Activated T-helper 1 cell treated with anti-CD3 and anti-CD28 coated beads, Interleukin-12 subunit alpha, Interleukin-12 subunit beta, Interleukin-2, Interleukin-4 antibody, amounts not matched to agents 30 ng/mL and 10 ng/mL and 1 ng/mL, durations not matched to agents 14 hours and 24 hours and 36 hours (primary cell): Measurements from ENCODE around the gene CTIF. TPM values are rescaled to one million over a fixed set of nuclear protein-coding genes. Genes with fewer than 3 reads are reported as not detected.
"Not testable (repeated sequence)": the region's sequence is repeated elsewhere in the genome, so short reads cannot be mapped to it uniquely, and the experiment has no call there.

Experiments
- DNase-seq: peaks from one replicate; pipeline ENCODE4 v3.0.0; 2021; ENCODE audit warnings: low spot score
- H3K27ac Mint-ChIP-seq: one replicate; pipeline ENCODE4 v1.8.0; 2021; ENCODE audit warnings: mild to moderate bottlenecking, mixed read lengths
- H3K27me3 Mint-ChIP-seq: one replicate; pipeline ENCODE4 v1.8.0; 2022; ENCODE audit warnings: mild to moderate bottlenecking, moderate library complexity, mixed read lengths; ENCODE audit not compliant: insufficient read depth
- H3K36me3 Mint-ChIP-seq: one replicate; pipeline ENCODE4 v1.8.0; 2021; ENCODE audit warnings: low read depth, mixed read lengths
- H3K4me1 Mint-ChIP-seq: one replicate; pipeline ENCODE4 v1.8.0; 2021; ENCODE audit warnings: low read depth, mixed read lengths
- H3K4me3 Mint-ChIP-seq: one replicate; pipeline ENCODE4 v1.8.0; 2021; ENCODE audit warnings: mild to moderate bottlenecking, moderate library complexity, mixed read lengths
- H3K9me3 Mint-ChIP-seq: one replicate; pipeline ENCODE4 v1.8.0; 2021; ENCODE audit warnings: mixed read lengths
- intact Hi-C: fragments of 100-400 bp; cut with micrococcal nuclease; formaldehyde crosslinking; loops from one replicate; pipeline ENCODE4 v1.15.1; 2024
- total RNA-seq: library from RNA; stranded (reverse); gene quantifications from 2 replicates; pipeline ENCODE4 v1.2.3, GENCODE V29; 2022

The CTIF gene
- total RNA-seq, 1 donor from 2014 or later = 7.2 TPM

DNA sequence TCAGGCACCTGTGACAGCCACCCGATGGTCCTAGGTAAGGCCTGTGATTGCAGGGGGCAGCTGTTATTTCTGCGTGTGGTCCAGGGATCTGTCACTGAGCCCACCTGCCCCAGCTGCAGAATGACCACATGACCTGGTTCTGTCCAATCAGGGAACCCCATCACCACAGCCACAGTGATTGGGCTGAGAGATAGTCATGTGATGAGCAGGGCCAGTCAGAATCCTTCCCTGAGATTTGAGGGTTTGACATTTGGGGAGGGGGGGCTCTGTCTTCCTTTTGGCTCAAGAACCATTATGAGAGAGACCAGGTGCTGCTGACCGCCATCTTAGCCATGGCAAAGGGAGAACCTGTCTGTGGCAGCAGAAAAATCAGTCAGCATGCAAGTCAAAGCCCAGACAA lies 264.7 kb downstream of the CTIF start:
- Mint-ChIP-seq H3K9me3 (no peaks in the 10 kb centered on the region), H3K4me3 (no peak overlapping the region), H3K4me1 (peaks cover 83% of the 10 kb centered on the region), H3K27ac (peak overlapping the region; percentile 67), H3K36me3 (peaks cover 6% of the 10 kb centered on the region), H3K27me3 (no peaks in the 10 kb centered on the region)
- no peak for DNase-seq
- intact Hi-C loops = loop anchor here (5.0 kb wide), 1 partner anchor 369 kb away; no protein-coding TSS in a partner anchor

DNA sequence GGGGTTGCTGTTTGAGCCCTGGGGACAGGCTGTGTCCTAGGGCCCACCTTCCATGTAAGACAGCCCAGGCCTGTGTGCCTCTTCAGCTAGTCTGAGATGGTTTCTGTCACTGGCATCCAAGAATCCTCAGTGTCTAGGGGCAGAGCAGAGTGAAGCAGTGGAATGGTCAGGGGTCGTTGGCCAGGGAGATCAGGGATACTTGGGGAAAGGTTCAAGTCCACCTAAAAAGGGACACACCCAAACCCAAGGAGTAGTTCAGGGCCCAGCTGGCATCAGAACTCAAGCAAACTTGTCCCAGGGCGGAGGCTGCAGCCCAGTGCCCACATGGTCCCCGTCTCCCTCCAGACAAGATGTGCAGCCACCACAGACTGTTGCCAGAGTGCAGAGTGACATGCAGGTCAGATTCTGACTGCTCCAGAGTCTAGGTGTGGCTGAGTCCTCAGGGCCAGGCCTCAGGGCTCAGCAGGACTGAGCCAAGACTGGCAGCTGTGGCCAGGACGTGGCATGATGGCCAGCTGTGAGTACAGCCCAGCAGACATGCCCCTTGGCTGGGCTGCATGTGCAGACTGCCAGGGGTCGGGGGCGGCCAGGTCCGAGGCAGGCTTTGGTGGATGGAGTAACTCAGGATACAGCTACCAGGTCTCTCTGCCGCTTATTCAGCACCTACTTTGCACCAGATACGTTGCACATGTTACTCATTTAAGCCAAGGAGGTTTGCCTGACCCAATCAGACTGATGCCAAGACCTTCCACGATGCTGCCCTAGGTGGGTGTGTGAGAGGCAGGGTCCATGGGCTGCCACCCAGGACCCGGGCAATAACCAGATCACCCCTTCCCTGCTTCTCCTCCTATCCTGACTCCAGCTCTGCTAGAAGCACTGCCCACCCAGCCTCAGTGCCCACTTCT lies 265.4 kb downstream of the CTIF start:
- H3K4me3 Mint-ChIP-seq = no peak overlapping the region
- no peaks in the 10 kb centered on the region for H3K27me3 Mint-ChIP-seq
- DNase-seq = no peak
- H3K4me1 Mint-ChIP-seq = peaks cover 84% of the 10 kb centered on the region
- H3K27ac Mint-ChIP-seq = peak overlapping the region; percentile 67
- no peaks in the 10 kb centered on the region for H3K9me3 Mint-ChIP-seq
- peaks cover 6% of the 10 kb centered on the region for H3K36me3 Mint-ChIP-seq
- intact Hi-C loops = loop anchor here (5.0 kb wide), 1 partner anchor 368 kb away; no protein-coding TSS in a partner anchor

DNA sequence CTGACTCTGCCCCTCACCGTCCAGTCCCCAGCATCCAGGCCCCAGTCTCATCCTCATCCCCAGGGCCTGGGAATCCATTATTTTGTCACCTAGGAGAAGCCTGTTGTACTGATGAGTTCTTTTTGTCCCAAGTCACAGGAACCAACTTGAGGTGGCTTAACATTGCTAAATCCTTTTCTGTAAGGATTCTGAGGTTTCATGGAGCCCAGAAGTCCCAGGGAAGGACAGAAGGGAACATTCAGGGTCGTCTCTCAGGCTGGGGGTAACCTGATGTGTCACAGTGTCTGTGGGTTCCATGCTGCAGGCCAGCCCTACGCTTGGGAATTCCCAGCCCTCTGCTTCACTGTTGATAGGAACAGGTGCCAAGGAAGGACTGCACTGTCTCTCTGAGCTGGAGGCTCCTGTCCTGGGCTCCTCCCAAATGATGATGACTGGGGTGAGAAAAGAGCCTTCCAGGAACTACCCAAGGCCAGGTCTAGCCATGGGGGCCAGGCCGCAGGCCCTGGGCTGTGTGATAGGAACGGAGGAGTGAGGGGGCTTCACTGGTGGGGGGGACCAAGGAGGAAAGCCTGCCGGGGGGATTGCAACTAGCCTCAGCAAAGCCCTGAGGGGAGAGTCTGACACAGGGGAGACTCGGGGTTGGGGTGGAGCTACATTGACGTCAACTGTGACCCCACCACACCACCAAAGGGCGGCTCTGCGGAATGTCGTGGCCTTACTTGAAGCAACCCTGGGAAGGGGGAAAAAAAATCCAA lies 266.2 kb downstream of the CTIF start:
- H3K36me3 Mint-ChIP-seq = peaks cover 6% of the 10 kb centered on the region
- intact Hi-C loops = loop anchor here (5.0 kb wide), 1 partner anchor 367 kb away; no protein-coding TSS in a partner anchor
- no peaks in the 10 kb centered on the region for H3K9me3 Mint-ChIP-seq
- DNase-seq = no peak
- H3K27ac Mint-ChIP-seq = peak overlapping the region; percentile 63
- H3K4me3 Mint-ChIP-seq = no peak overlapping the region
- H3K27me3 Mint-ChIP-seq = peaks cover 2% of the 10 kb centered on the region
- H3K4me1 Mint-ChIP-seq = peaks cover 76% of the 10 kb centered on the region

DNA sequence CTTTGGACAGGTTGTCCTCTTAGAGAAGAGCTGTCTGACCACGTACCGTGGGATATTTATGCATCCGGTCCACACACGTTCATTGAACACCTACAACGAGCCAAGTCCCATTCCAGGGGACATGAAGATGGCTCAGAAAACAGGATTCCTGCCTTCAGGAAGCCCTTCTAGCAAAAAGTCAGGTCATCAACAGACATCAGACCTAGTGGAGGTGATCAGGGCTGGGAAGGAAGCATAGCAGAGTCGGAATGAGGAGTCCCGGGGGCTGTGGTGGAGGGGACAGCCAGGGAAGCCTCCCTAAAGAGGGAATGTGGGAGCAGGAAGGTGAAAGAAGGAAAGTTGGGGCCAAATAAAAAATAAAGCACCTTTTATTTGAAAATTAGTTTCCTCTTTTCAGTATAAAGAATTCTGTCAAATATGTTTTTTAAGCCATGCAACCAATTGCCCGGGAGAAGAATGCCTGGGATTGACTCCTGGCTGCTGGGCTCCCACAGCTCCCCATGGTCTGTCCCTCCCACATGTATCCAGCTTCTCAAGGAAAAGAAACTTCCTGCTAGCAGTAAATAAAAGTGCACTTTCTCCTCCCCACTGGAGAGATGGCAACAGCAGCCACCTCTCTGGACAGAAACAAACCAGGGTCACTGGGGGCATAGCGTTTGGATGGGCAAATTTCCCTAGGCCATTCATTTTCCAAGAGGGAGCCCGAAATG lies 267.1 kb downstream of the CTIF start:
- no peak for DNase-seq
- peaks cover 74% of the 10 kb centered on the region for H3K4me1 Mint-ChIP-seq
- H3K4me3 Mint-ChIP-seq = no peak overlapping the region
- peaks cover 2% of the 10 kb centered on the region for H3K27me3 Mint-ChIP-seq
- H3K27ac Mint-ChIP-seq = no peak overlapping the region
- peaks cover 6% of the 10 kb centered on the region for H3K36me3 Mint-ChIP-seq
- intact Hi-C loops = no loop called here
- H3K9me3 Mint-ChIP-seq = no peaks in the 10 kb centered on the region

DNA sequence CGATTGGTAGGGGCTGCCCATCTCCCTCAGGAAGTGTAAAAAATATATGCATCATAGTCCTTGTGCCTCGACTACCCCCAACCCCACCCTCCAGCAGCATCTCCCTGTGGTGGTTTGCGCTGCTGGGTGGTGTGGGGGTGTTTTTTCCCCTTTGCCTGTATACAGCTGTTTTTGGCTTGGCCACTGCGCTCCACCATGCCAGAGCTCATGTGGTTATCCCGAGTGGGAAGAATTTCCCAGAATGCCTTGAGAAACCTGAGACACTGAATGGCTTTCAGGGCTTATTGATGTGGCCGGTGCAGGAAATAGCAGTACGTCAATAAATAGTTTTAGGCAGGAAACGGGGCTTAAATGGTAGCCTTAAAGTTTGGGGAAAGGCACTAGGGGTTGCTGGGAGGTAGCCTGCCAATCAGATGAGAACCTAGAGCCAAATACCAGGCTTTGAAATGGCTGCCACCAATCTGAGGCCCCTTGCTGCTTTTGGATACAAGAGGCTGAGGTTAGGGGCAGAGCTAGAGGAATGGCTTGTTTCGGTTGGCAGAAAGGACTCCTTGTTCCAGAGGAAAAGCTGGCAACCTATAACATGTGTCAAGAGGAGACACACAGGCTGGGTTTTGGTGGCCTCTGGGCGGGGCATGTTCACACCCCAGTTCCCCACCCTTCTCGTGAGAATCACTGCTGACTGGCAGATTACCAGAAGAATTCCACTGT lies 267.9 kb downstream of the CTIF start:
- Mint-ChIP-seq H3K27ac (peak overlapping the region; percentile 77), H3K4me3 (peak overlapping the region; percentile 38), H3K27me3 (peaks cover 2% of the 10 kb centered on the region), H3K4me1 (peaks cover 67% of the 10 kb centered on the region), H3K9me3 (no peaks in the 10 kb centered on the region), H3K36me3 (peaks cover 3% of the 10 kb centered on the region)
- intact Hi-C loops = no loop called here
- DNase-seq = no peak

DNA sequence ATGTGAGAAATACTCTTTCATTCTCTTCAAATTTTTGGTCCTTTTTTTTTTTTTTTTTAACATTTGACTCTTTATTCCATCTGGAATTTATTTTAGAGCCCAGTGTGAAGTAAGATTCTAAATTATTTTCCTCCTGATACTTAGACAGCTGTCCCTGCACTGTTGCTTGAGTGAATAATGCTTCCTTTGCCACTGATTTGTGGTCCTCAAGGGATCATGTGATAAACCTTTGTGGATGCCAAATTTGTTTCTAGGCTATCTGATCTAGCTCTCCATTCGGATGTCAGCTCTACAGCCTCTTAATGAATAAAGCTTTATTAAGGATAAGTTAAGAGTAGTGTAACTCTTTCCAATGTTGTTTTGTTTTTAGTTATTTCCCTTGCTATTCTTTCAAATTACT lies 269.6 kb downstream of the CTIF start:
- DNase-seq = no peak
- peaks cover 2% of the 10 kb centered on the region for H3K27me3 Mint-ChIP-seq
- intact Hi-C loops = no loop called here
- H3K36me3 Mint-ChIP-seq = peaks cover 7% of the 10 kb centered on the region
- H3K4me1 Mint-ChIP-seq = peaks cover 65% of the 10 kb centered on the region
- H3K9me3 Mint-ChIP-seq = no peaks in the 10 kb centered on the region
- H3K27ac Mint-ChIP-seq = no peak overlapping the region
- no peak overlapping the region for H3K4me3 Mint-ChIP-seq

DNA sequence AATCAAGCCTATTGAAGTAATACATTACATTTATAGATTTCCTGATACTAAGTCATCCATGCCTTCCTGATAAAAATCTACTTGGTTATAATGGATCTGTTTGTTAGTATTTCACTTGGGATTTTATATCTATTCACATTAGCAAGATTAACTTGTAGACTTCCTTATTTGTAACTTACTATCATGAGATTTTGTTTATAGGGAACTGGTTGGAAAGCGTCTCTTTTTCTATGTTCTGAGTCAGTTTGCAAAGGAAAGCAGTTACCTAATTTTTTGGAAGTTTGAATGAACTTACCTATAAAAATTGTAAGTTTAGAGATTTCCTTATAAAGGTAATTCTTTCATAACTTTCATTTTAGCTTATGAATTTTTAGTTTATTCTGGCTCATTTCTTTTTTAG lies 270.5 kb downstream of the CTIF start:
- Mint-ChIP-seq H3K4me3 (no peak overlapping the region), H3K36me3 (peaks cover 6% of the 10 kb centered on the region), H3K27ac (no peak overlapping the region), H3K4me1 (peaks cover 66% of the 10 kb centered on the region), H3K27me3 (peaks cover 2% of the 10 kb centered on the region), H3K9me3 (no peaks in the 10 kb centered on the region)
- intact Hi-C loops = no loop called here
- DNase-seq = no peak

DNA sequence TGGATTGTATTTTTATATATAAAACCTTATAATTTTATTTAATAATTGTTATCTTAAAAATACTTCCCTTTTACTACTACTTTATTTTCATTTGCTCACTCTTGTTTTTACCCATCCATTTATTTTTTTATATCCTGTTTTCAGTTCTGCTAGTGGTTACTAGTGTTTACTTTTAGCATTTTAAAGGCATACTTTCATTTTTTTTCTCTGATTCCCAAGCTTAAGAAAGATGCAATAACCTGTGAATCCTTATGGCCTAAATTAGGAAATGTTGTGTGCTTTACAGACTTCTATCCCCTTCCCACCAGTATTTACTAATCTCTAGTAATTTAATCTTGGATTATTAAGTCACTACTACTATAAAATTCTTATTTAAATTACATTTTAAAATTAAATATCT lies 272.0 kb downstream of the CTIF start:
- intact Hi-C loops = loop anchor here (10.0 kb wide), 1 partner anchor 1004 kb away; the partner anchor contains the start of gene ACAA2
- Mint-ChIP-seq H3K36me3 (peaks cover 6% of the 10 kb centered on the region), H3K9me3 (no peaks in the 10 kb centered on the region), H3K4me3 (no peak overlapping the region), H3K27ac (no peak overlapping the region), H3K4me1 (peaks cover 68% of the 10 kb centered on the region), H3K27me3 (peaks cover 2% of the 10 kb centered on the region)
- DNase-seq = no peak

DNA sequence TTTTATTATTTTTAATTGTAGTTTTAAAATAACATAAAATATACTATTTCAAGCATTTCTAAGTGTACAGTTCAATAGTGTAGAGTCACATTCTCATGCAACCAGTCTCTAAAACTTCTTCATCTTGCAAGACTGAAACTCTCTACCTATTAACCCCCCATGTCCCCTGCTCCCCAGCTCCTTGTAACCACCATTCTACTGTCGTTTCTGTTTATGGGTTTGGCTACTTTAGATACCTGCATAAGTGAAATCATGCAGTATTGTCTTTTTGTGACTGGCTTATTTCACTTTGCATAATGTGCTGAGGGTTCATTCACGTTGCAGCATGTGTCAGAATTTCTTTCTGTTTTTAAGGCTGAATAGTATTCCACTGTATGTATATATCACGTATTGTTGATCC lies 272.6 kb downstream of the CTIF start:
- peaks cover 70% of the 10 kb centered on the region for H3K4me1 Mint-ChIP-seq
- H3K9me3 Mint-ChIP-seq = no peaks in the 10 kb centered on the region
- no peak overlapping the region for H3K4me3 Mint-ChIP-seq
- DNase-seq = no peak
- peaks cover 2% of the 10 kb centered on the region for H3K27me3 Mint-ChIP-seq
- H3K36me3 Mint-ChIP-seq = peaks cover 6% of the 10 kb centered on the region
- H3K27ac Mint-ChIP-seq = no peak overlapping the region
- intact Hi-C loops = loop anchor here (10.0 kb wide), 1 partner anchor 1003 kb away; the partner anchor contains the start of gene ACAA2

DNA sequence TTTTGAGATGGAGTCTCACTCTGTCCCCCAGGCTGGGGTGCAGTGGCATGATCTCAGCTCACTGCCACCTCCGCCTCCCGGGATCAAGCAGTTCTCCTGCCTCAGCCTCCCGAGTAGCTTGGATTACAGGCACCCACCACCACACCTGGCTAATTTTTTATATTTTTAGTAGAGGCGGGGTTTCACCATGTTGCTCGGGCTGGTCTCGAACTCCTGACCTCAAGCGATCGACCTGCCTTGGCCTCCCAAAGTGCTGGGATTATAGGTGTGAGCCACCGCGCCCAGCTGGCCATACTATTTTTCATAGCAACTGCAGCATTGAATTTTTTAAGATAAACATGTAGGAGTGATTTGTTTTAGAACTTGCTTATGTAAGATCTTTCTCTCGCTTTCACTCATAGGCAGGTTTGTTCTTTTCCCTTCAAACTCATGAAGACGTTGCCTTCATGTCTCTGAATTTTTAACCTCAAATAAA lies 273.2 kb downstream of the CTIF start:
- H3K4me1 Mint-ChIP-seq = peaks cover 68% of the 10 kb centered on the region
- not testable (repeated sequence) for DNase-seq, H3K9me3 Mint-ChIP-seq, H3K36me3 Mint-ChIP-seq, H3K27me3 Mint-ChIP-seq
- peak overlapping the region; percentile 30 for H3K4me3 Mint-ChIP-seq
- intact Hi-C loops = loop anchor here (10.0 kb wide), 1 partner anchor 1003 kb away; the partner anchor contains the start of gene ACAA2
- peak overlapping the region; percentile 72 for H3K27ac Mint-ChIP-seq

DNA sequence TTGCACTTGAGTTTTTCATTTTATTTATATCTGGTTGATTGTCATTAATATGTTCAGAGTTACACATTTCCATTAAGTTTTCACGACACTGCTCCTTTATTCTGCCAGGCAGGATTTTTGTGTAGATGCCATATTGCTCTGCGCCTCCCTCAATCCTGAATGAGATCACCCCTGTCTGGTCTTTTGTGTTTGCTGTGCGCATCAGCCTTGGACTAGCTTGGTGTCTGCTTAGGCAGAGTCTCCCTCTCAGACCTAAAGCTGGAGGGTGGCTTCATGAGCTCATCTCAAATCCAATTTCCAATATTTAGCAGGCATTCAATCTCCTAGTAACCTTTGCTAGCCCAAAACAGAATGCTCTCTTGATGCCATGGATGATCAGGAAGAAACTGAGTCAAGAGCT lies 274.5 kb downstream of the CTIF start:
- Mint-ChIP-seq H3K9me3 (no peaks in the 10 kb centered on the region), H3K4me3 (no peak overlapping the region), H3K36me3 (peaks cover 6% of the 10 kb centered on the region), H3K27me3 (peaks cover 4% of the 10 kb centered on the region), H3K4me1 (peaks cover 64% of the 10 kb centered on the region), H3K27ac (peak overlapping the region; percentile 90)
- intact Hi-C loops = loop anchor here (10.0 kb wide), 1 partner anchor 1001 kb away; the partner anchor contains the start of gene ACAA2
- no peak for DNase-seq
